ENCODE results near the gene NR2C2. TPM values are rescaled to one million over a fixed set of nuclear protein-coding genes. Genes with fewer than 3 reads are reported as not detected.

NR2C2 gene
- polyA plus RNA-seq, 1 experiment, result 17.9 TPM

DNA sequence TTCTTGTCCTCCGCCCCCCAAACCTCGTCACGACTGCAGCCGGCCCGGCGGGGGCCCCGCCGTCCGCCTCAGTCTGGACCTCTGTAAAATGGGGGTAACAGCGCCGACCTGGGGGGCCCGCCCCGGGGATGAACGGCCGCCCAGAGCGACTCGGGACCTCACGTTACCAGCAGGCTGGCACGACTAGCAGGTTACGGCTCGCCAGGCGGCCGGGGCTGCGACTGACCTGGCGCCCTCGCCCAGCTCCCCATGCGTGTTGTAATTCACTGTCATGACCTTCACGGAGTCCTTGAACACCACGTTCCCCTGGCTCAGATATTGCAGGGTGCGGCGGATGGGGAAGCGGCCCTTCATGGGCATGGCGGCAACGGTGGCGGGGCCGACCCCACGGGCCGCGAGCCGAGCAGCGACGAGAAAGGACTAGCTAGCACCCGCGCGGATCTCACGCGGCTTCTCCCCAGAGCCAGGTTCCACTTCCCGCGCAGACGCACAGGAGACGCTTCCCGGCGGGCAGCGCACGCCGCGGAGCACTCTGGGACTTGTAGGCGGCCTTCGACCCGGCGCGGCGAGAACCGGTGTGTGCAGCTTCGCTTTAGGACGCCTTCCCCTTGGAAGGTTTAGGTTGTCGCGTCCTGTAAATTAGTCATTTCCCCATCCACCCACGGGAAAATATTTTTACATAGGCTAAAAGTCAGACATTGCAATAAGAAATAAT lies 117.6 kb downstream of the NR2C2 start, which contains the start of gene MRPS25:
Gene MRPS25 (minus strand): TSS at position 481 of the 715 bp plus-strand sequence. CDS start 121 bp downstream, at position 360.
- CTCF ChIA-PET, result interaction anchor here (0.9 to 2.4 kb wide), 4 partner anchors 12 to 141 kb away, joined by 3 to 12 read pairs (median 4); no protein-coding TSS in a partner anchor

DNA sequence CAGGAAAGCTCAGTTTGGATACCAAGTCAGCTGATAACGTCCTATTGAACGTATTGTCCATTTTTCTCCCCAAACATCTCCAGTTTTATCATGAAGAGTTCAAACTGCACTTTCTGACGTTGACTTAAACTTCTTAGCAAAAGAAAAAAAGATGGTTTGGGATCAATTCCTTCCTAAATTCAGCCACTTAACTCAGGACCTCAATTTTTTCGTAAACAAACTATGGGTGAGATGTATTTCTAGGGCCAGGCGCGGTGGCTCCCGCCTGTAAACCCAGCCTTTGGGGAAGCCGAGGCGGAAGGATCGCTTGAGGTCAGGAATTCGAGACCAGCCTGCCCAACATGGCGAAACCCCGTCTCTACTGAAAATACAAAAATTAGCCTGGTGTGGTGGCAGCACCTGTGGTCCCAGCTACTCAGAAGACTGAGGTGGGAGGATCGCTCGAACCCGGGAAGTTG lies 118.2 kb downstream of the NR2C2 start:
- no peaks in the 10 kb centered on the region for H3K27me3 ChIP-seq (ENCODE audit: control insufficient read depth, insufficient read depth, low read length)
- no peaks in the 10 kb centered on the region for H3K36me3 ChIP-seq (ENCODE audit: control insufficient read depth, insufficient read depth, low read length)
- TF ChIP-seq, protein P1, sequence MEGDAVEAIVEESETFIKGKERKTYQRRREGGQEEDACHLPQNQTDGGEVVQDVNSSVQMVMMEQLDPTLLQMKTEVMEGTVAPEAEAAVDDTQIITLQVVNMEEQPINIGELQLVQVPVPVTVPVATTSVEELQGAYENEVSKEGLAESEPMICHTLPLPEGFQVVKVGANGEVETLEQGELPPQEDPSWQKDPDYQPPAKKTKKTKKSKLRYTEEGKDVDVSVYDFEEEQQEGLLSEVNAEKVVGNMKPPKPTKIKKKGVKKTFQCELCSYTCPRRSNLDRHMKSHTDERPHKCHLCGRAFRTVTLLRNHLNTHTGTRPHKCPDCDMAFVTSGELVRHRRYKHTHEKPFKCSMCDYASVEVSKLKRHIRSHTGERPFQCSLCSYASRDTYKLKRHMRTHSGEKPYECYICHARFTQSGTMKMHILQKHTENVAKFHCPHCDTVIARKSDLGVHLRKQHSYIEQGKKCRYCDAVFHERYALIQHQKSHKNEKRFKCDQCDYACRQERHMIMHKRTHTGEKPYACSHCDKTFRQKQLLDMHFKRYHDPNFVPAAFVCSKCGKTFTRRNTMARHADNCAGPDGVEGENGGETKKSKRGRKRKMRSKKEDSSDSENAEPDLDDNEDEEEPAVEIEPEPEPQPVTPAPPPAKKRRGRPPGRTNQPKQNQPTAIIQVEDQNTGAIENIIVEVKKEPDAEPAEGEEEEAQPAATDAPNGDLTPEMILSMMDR (IDR thresholded peaks at IDR 0.05; ENCODE audit: insufficient read depth, low read depth, low read length), result no peak
- peak overlapping the region; percentile 79 for H3K4me3 ChIP-seq (ENCODE audit: low read depth, low read length)
- ChIA-PET POLR2A (interaction anchor here (0.5 to 0.7 kb wide), 2 partner anchors 21 to 414 kb away, joined by 3 read pairs; partner anchors contain the start of gene CCDC174), CTCF (interaction anchor here (0.9 to 2.4 kb wide), 4 partner anchors 13 to 142 kb away, joined by 3 to 12 read pairs (median 4); no protein-coding TSS in a partner anchor)
- no peak for DNase-seq (ENCODE audit: low read depth)

More for the DNA sequence above, 117.6 kb downstream of the NR2C2 start, which contains the start of gene MRPS25:
- POLR2A ChIA-PET, result interaction anchor here (0.5 to 0.7 kb wide), 3 partner anchors 20 to 414 kb away, joined by 3 read pairs; partner anchors contain the start of gene CCDC174
- H3K4me3 ChIP-seq (ENCODE audit: low read depth, low read length), result peak within 1 kb of the TSS; percentile 79
- no peaks in the 10 kb centered on the region for H3K36me3 ChIP-seq (ENCODE audit: control insufficient read depth, insufficient read depth, low read length)
- TF ChIP-seq, protein P1 (IDR thresholded peaks at IDR 0.05; ENCODE audit: insufficient read depth, low read depth, low read length), result no peak
- H3K27me3 ChIP-seq (ENCODE audit: control insufficient read depth, insufficient read depth, low read length), result no peaks in the 10 kb centered on the region
- DNase-seq (ENCODE audit: low read depth), result peak; percentile 68

DNA sequence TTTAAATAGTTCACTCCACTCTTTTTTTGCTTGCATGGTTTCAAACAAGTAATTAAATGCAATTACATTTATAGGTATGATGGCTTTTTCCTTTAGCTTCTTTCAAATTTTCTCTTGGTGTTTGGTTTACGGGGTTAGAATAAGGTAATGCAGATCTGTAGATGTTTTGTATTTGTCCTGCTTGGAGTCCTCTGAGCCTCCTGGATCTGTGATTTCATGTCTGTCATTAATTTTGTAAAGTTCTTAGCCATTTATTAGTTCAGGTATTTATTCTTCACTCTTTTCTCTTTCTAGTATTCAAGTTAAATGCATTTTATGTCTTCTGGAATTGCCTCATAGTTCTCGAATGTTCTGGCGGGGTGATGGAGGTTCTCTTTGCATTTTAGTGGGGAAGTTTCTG lies 119.1 kb downstream of the NR2C2 start:
- TF ChIP-seq, protein P1 (IDR thresholded peaks at IDR 0.05; ENCODE audit: insufficient read depth, low read depth, low read length), result no peak
- no peak for DNase-seq (ENCODE audit: low read depth)
- H3K4me3 ChIP-seq (ENCODE audit: low read depth, low read length), result no peak overlapping the region
- 0 out of 2 replicates have a peak, but pooled peaks cover 2% of the 10 kb centered on the region for H3K36me3 ChIP-seq (ENCODE audit: control insufficient read depth, insufficient read depth, low read length)
- CTCF ChIA-PET, result no interaction called here
- POLR2A ChIA-PET, result no interaction called here
- H3K27me3 ChIP-seq (ENCODE audit: control insufficient read depth, insufficient read depth, low read length), result no peaks in the 10 kb centered on the region

DNA sequence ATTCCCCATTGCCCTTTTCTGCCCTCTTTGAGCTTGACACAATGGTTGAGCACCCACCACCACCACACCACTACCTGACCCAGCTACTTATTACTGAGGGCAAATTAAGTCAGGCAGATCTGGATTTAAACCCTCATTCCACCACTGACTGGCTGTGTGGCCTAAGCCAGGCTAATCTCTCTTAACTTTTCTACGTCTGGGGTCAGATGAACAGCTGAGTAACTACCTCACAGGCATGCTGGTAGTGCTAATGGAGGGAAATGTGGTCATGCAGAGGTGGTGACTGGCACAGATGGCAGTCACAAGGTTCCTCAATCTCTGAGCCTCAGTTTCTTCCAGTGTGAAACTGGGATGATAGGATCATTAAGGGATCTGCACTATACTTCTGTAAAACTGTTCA lies 122.1 kb downstream of the NR2C2 start:
- DNase-seq (ENCODE audit: low read depth), result no peak
- Histone ChIP-seq H3K4me3 (ENCODE audit: low read depth, low read length) (no peak overlapping the region), H3K27me3 (ENCODE audit: control insufficient read depth, insufficient read depth, low read length) (no peaks in the 10 kb centered on the region), H3K36me3 (ENCODE audit: control insufficient read depth, insufficient read depth, low read length) (peaks cover 10% of the 10 kb centered on the region)
- ChIA-PET POLR2A (no interaction called here), CTCF (interaction anchor here (1.5 kb wide), 1 partner anchor 148 kb away, joined by 3 read pairs; no protein-coding TSS in a partner anchor)
- TF ChIP-seq, protein P1 (IDR thresholded peaks at IDR 0.05; ENCODE audit: insufficient read depth, low read depth, low read length), result no peak

DNA sequence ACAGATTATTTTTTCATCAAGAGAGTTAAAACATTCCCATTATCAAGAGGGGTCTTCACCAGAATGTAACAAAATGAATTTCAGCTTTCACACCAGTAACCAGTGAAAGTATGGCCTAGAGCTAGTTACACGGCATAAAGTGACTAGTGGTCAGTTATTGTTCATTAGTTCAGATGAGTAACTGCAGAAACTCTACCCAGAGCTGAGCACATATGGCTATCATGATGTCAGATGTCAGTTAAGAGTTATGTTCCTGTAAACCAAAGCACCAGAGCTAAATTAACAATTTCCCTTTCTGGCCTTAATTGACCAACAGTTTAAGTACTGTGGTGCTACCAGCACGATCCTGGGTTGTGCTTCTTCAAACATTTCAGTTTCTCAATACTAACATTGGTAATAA lies 124.3 kb downstream of the NR2C2 start:
- DNase-seq (ENCODE audit: low read depth), result no peak
- TF ChIP-seq, protein P1 (IDR thresholded peaks at IDR 0.05; ENCODE audit: insufficient read depth, low read depth, low read length), result no peak
- H3K27me3 ChIP-seq (ENCODE audit: control insufficient read depth, insufficient read depth, low read length), result no peaks in the 10 kb centered on the region
- peaks cover 14% of the 10 kb centered on the region for H3K36me3 ChIP-seq (ENCODE audit: control insufficient read depth, insufficient read depth, low read length)
- H3K4me3 ChIP-seq (ENCODE audit: low read depth, low read length), result no peak overlapping the region
- CTCF ChIA-PET, result no interaction called here
- POLR2A ChIA-PET, result no interaction called here
